ENCODE data around the gene ITFG2.

ITFG2 gene

DNA sequence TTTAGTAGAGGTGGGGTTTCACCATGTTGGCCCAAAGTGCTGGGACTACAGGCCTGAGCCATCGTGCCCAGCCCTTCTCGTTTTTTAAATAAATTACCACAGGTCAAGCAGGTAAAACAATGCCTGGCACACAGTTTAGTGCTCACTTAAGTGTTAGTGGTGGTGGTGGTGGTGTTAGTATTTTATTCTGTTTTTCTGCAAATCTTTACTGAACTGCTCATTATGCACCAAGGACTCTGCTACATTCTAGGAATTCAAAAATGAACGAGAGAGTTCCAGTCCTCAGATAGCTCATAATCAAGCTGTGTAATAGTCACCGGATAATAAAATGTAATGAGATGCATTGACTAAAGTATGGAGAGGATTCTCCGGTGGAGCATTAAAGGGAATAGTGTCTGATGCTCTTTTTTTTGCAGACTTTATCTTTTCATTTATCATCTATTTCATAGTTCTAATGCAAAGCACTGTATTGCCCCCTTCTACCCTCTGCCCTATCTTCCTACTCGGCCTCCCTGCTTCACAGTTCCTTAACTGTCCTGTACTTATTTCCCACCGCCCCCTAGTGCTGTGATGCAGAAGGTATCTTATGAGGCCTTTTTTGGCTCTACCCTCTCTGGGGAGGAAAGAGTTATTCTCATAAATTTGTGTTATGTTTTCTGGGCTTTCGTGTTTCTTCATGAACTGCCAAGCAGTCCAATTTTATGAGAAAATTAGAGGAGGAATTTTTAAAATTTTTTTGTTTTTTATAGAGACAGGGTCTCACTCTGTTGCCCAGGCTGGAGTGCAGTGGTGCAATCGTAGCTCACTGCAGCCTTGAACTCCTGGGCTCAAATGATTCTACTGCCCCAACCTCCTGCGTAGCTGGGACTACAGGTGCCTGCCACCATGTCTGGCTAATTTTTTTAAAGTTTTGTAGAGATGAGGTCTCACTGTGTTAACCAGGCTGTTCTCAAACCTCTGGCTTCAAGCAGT, 1.0 kb downstream of the ITFG2 start:
- Histone ChIP-seq H3K79me2 (ENCODE audit: control insufficient read depth, low read length) (peaks cover 46% of the 10 kb centered on the region), H3F3A (ENCODE audit: control insufficient read depth, insufficient read depth) (peaks cover 7% of the 10 kb centered on the region; the same call in 1 of the 2 replicates), H3K27ac (ENCODE audit: low read depth, low read length) (peak overlapping the region; percentile 73), H3K4me1 (ENCODE audit: control insufficient read depth, low read length) (peaks cover 19% of the 10 kb centered on the region), H3K9me2 (replicated peaks; ENCODE audit: control insufficient read depth, low read length) (no peaks in the 10 kb centered on the region), H4K20me1 (ENCODE audit: control insufficient read depth, insufficient read depth, low read depth, low read length) (peaks cover 4% of the 10 kb centered on the region; the same call in 1 of the 2 replicates), H3K4me3 (ENCODE audit: low read length) (peak overlapping the region; percentile 86), H3K36me3 (ENCODE audit: control insufficient read depth, low read length) (peaks cover 36% of the 10 kb centered on the region), H3K4me2 (ENCODE audit: low read length) (peak overlapping the region; percentile 74), H3K9me3 (ENCODE audit: control insufficient read depth, insufficient read depth, low read length) (no peaks in the 10 kb centered on the region), H3K27me3 (ENCODE audit: control insufficient read depth, low read length) (no peaks in the 10 kb centered on the region)
- no peak for TF ChIP-seq EZH2phosphoT487 (IDR thresholded peaks at IDR 0.05; ENCODE audit: borderline replicate concordance, low read length)
- peak; percentile 82 for TF ChIP-seq CTCF (IDR thresholded peaks at IDR 0.05; ENCODE audit: low read depth, low read length, poor library complexity, severe bottlenecking)

DNA sequence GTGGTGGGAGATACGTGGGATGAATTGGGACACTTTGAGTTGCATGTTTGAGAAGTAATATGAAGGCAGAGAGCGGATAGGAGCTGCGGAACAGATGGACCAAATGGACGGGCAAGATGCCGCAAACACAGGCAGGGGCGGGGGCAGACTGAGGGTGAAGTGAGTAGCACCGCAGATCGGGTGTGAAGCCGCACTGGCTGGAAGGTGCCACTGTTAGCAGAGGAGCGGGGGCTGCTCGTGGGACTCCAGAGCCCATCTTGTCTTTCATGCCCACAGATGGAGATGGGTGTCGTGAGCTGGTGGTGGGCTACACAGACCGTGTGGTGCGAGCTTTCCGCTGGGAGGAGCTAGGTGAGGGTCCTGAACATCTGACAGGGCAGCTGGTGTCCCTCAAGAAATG, 7.3 kb downstream of the ITFG2 start:
- peaks cover 4% of the 10 kb centered on the region; the same call in 1 of the 2 replicates for H3K4me1 ChIP-seq (ENCODE audit: control insufficient read depth, low read length)
- H4K20me1 ChIP-seq (ENCODE audit: control insufficient read depth, insufficient read depth, low read depth, low read length): no peaks in the 10 kb centered on the region
- H3K79me2 ChIP-seq (ENCODE audit: control insufficient read depth, low read length): peaks cover 19% of the 10 kb centered on the region
- H3K27me3 ChIP-seq (ENCODE audit: control insufficient read depth, low read length): no peaks in the 10 kb centered on the region
- H3K4me3 ChIP-seq (ENCODE audit: low read length): no peak overlapping the region
- H3K36me3 ChIP-seq (ENCODE audit: control insufficient read depth, low read length): peaks cover 78% of the 10 kb centered on the region
- no peaks in the 10 kb centered on the region for H3K9me2 ChIP-seq (replicated peaks; ENCODE audit: control insufficient read depth, low read length)
- no peaks in the 10 kb centered on the region for H3K9me3 ChIP-seq (ENCODE audit: control insufficient read depth, insufficient read depth, low read length)
- no peak overlapping the region for H3K27ac ChIP-seq (ENCODE audit: low read depth, low read length)
- H3K4me2 ChIP-seq (ENCODE audit: low read length): no peak overlapping the region
- TF ChIP-seq EZH2phosphoT487 (IDR thresholded peaks at IDR 0.05; ENCODE audit: borderline replicate concordance, low read length) (no peak), CTCF (IDR thresholded peaks at IDR 0.05; ENCODE audit: low read depth, low read length, poor library complexity, severe bottlenecking) (no peak)
- no peaks in the 10 kb centered on the region for H3F3A ChIP-seq (ENCODE audit: control insufficient read depth, insufficient read depth)

GRCh38 chr12:2820432-2820831, 8.0 kb downstream of the ITFG2 start:
- no peaks in the 10 kb centered on the region for H3K27me3 ChIP-seq (ENCODE audit: control insufficient read depth, low read length)
- no peaks in the 10 kb centered on the region for H4K20me1 ChIP-seq (ENCODE audit: control insufficient read depth, insufficient read depth, low read depth, low read length)
- H3K4me3 ChIP-seq (ENCODE audit: low read length): no peak overlapping the region
- H3K79me2 ChIP-seq (ENCODE audit: control insufficient read depth, low read length): peaks cover 12% of the 10 kb centered on the region
- H3K4me2 ChIP-seq (ENCODE audit: low read length): no peak overlapping the region
- H3K27ac ChIP-seq (ENCODE audit: low read depth, low read length): no peak overlapping the region
- no peaks in the 10 kb centered on the region for H3F3A ChIP-seq (ENCODE audit: control insufficient read depth, insufficient read depth)
- no peaks in the 10 kb centered on the region for H3K9me2 ChIP-seq (replicated peaks; ENCODE audit: control insufficient read depth, low read length)
- no peaks in the 10 kb centered on the region for H3K4me1 ChIP-seq (ENCODE audit: control insufficient read depth, low read length)
- H3K36me3 ChIP-seq (ENCODE audit: control insufficient read depth, low read length): peaks cover 79% of the 10 kb centered on the region
- H3K9me3 ChIP-seq (ENCODE audit: control insufficient read depth, insufficient read depth, low read length): no peaks in the 10 kb centered on the region
- TF ChIP-seq EZH2phosphoT487 (IDR thresholded peaks at IDR 0.05; ENCODE audit: borderline replicate concordance, low read length) (no peak), CTCF (IDR thresholded peaks at IDR 0.05; ENCODE audit: low read depth, low read length, poor library complexity, severe bottlenecking) (no peak)

Measured in DOHH2 (cell line).